ENCODE measurements around the gene ECI2. TPM values are rescaled to one million over a fixed set of nuclear protein-coding genes. Genes with fewer than 3 reads are reported as not detected.

The ECI2 gene
- total RNA-seq, 1 experiment from 2014 or later: 19.7 TPM

- no peak for TF ChIP-seq CTCF (IDR thresholded peaks at IDR 0.05; ENCODE audit: unreplicated experiment)
- no peak overlapping the region for H3K4me3 Mint-ChIP-seq (ENCODE audit: low read depth, unreplicated experiment)
- no peak overlapping the region for H3K27ac Mint-ChIP-seq (ENCODE audit: unreplicated experiment)
- intact Hi-C loops (cut with micrococcal nuclease; ENCODE audit: unreplicated experiment): no loop called here
- H3K36me3 Mint-ChIP-seq (ENCODE audit: insufficient read depth, unreplicated experiment): no peaks in the 10 kb centered on the region
- peaks cover 33% of the 10 kb centered on the region for H3K27me3 Mint-ChIP-seq (ENCODE audit: unreplicated experiment)
- CTCF ChIA-PET: no interaction called here
- DNase-seq: no peak
- H3K4me1 Mint-ChIP-seq (ENCODE audit: low read depth, unreplicated experiment): no peaks in the 10 kb centered on the region
- no peaks in the 10 kb centered on the region for H3K9me3 Mint-ChIP-seq (ENCODE audit: low read depth, unreplicated experiment)
- no TSS peak for BruUV-seq (replicated peaks)
Measured at GRCh38 chr6:4178737-4179333, 43.5 kb upstream of the ECI2 start.

- intact Hi-C loops (cut with micrococcal nuclease; ENCODE audit: unreplicated experiment): no loop called here
- CTCF ChIA-PET: no interaction called here
- H3K9me3 Mint-ChIP-seq (ENCODE audit: low read depth, unreplicated experiment): no peaks in the 10 kb centered on the region
- H3K27me3 Mint-ChIP-seq (ENCODE audit: unreplicated experiment): peaks cover 33% of the 10 kb centered on the region
- TF ChIP-seq CTCF (IDR thresholded peaks at IDR 0.05; ENCODE audit: unreplicated experiment): no peak
- H3K27ac Mint-ChIP-seq (ENCODE audit: unreplicated experiment): no peak overlapping the region
- DNase-seq: no peak
- no peaks in the 10 kb centered on the region for H3K36me3 Mint-ChIP-seq (ENCODE audit: insufficient read depth, unreplicated experiment)
- H3K4me1 Mint-ChIP-seq (ENCODE audit: low read depth, unreplicated experiment): no peaks in the 10 kb centered on the region
- no TSS peak for BruUV-seq (replicated peaks)
- H3K4me3 Mint-ChIP-seq (ENCODE audit: low read depth, unreplicated experiment): no peak overlapping the region
Measured at GRCh38 chr6:4176907-4177306, 41.5 kb upstream of the ECI2 start.

- Mint-ChIP-seq H3K4me1 (ENCODE audit: low read depth, unreplicated experiment) (no peaks in the 10 kb centered on the region), H3K9me3 (ENCODE audit: low read depth, unreplicated experiment) (no peaks in the 10 kb centered on the region), H3K36me3 (ENCODE audit: insufficient read depth, unreplicated experiment) (no peaks in the 10 kb centered on the region), H3K27ac (ENCODE audit: unreplicated experiment) (no peak overlapping the region), H3K27me3 (ENCODE audit: unreplicated experiment) (peaks cover 17% of the 10 kb centered on the region), H3K4me3 (ENCODE audit: low read depth, unreplicated experiment) (no peak overlapping the region)
- no TSS peak for BruUV-seq (replicated peaks)
- no peak for DNase-seq
- CTCF ChIA-PET: no interaction called here
- intact Hi-C loops (cut with micrococcal nuclease; ENCODE audit: unreplicated experiment): no loop called here
- no peak for TF ChIP-seq CTCF (IDR thresholded peaks at IDR 0.05; ENCODE audit: unreplicated experiment)
Measured at GRCh38 chr6:4174042-4174441, 38.7 kb upstream of the ECI2 start.

- DNase-seq: no peak
- Mint-ChIP-seq H3K36me3 (ENCODE audit: insufficient read depth, unreplicated experiment) (no peaks in the 10 kb centered on the region), H3K27ac (ENCODE audit: unreplicated experiment) (no peak overlapping the region), H3K27me3 (ENCODE audit: unreplicated experiment) (peaks cover 8% of the 10 kb centered on the region), H3K4me1 (ENCODE audit: low read depth, unreplicated experiment) (no peaks in the 10 kb centered on the region), H3K9me3 (ENCODE audit: low read depth, unreplicated experiment) (no peaks in the 10 kb centered on the region), H3K4me3 (ENCODE audit: low read depth, unreplicated experiment) (no peak overlapping the region)
- TF ChIP-seq CTCF (IDR thresholded peaks at IDR 0.05; ENCODE audit: unreplicated experiment): no peak
- no TSS peak for BruUV-seq (replicated peaks)
- intact Hi-C loops (cut with micrococcal nuclease; ENCODE audit: unreplicated experiment): no loop called here
- CTCF ChIA-PET: no interaction called here
Measured at GRCh38 chr6:4172368-4172767, 37.0 kb upstream of the ECI2 start.
